HL-60/S4 (cell line): ENCODE data around the gene POU2F2.

ENCODE experiments used
- in situ Hi-C: fragments of 300-500 bp; cut with MboI; formaldehyde crosslinking; loops from 2 replicates; pipeline ENCODE4 v1.14.3; 2022; ENCODE audit warnings: low sequenced_read_pairs

Gene POU2F2

GRCh38 chr19:42129399-42130253 lies 2.6 kb downstream of the POU2F2 start:
- in situ Hi-C loops: loop anchor here (10.0 kb wide), 1 partner anchor 185 kb away; the partner anchor contains the start of gene TMEM145

GRCh38 chr19:42126574-42126973 lies 5.7 kb downstream of the POU2F2 start:
- in situ Hi-C loops: no loop called here

- in situ Hi-C loops: no loop called here
These were observed 6.7 kb downstream of the POU2F2 start for GRCh38 chr19:42125536-42125935.

- in situ Hi-C loops: no loop called here
These were observed 7.8 kb downstream of the POU2F2 start for GRCh38 chr19:42124386-42124901.

GRCh38 chr19:42123765-42124164 lies 8.5 kb downstream of the POU2F2 start:
- in situ Hi-C loops: no loop called here

- in situ Hi-C loops: no loop called here
These were observed 9.3 kb downstream of the POU2F2 start for GRCh38 chr19:42122691-42123607.

GRCh38 chr19:42121656-42122069 lies 10.6 kb downstream of the POU2F2 start:
- in situ Hi-C loops: no loop called here

- in situ Hi-C loops: no loop called here
These were observed 11.1 kb downstream of the POU2F2 start for GRCh38 chr19:42121036-42121621.

GRCh38 chr19:42120276-42120980 lies 11.8 kb downstream of the POU2F2 start:
- in situ Hi-C loops: no loop called here

GRCh38 chr19:42117076-42117475 lies 15.2 kb downstream of the POU2F2 start:
- in situ Hi-C loops: no loop called here

GRCh38 chr19:42116308-42117075 lies 15.8 kb downstream of the POU2F2 start:
- in situ Hi-C loops: no loop called here

GRCh38 chr19:42115705-42116104 lies 16.5 kb downstream of the POU2F2 start:
- in situ Hi-C loops: no loop called here

GRCh38 chr19:42115219-42115618 lies 17.0 kb downstream of the POU2F2 start:
- in situ Hi-C loops: no loop called here

- in situ Hi-C loops: no loop called here
These were observed 17.8 kb downstream of the POU2F2 start for GRCh38 chr19:42114412-42114811.

GRCh38 chr19:42113641-42114348 lies 18.5 kb downstream of the POU2F2 start:
- in situ Hi-C loops: no loop called here

- in situ Hi-C loops: no loop called here
These were observed 20.4 kb downstream of the POU2F2 start for GRCh38 chr19:42111811-42112210.

GRCh38 chr19:42111384-42111783 lies 20.9 kb downstream of the POU2F2 start:
- in situ Hi-C loops: no loop called here

GRCh38 chr19:42110658-42111057 lies 21.6 kb downstream of the POU2F2 start:
- in situ Hi-C loops: no loop called here

GRCh38 chr19:42109896-42110295 lies 22.4 kb downstream of the POU2F2 start:
- in situ Hi-C loops: loop anchor here (10.0 kb wide), 1 partner anchor 325 kb away; no protein-coding TSS in a partner anchor
